Measurements from ENCODE around the gene MANSC4. TPM values are rescaled to one million over a fixed set of nuclear protein-coding genes. Genes with fewer than 3 reads are reported as not detected.
A peak's percentile ranks its signal among the peaks of the same experiment; 100 is the strongest.
"Not testable (repeated sequence)": the region's sequence is repeated elsewhere in the genome, so short reads cannot be mapped to it uniquely, and the experiment has no call there.

MANSC4 gene
- total RNA-seq, 1 donor from 2014 or later = not detected

GRCh38 chr12:27762757-27763156 lies 17.3 kb downstream of the MANSC4 start:
- no peaks in the 10 kb centered on the region for H3K27me3 ChIP-seq
- no peaks in the 10 kb centered on the region for H3K9me3 ChIP-seq
- H3K36me3 ChIP-seq = no peaks in the 10 kb centered on the region
- intact Hi-C loops (cut with DNase I) = no loop called here
- H3K4me3 ChIP-seq = no peak overlapping the region
- DNase-seq (ENCODE audit: extremely low spot score in 2 of 2) = no peak
- H3K4me1 ChIP-seq = no peaks in the 10 kb centered on the region
- TF ChIP-seq POLR2AphosphoS5 (IDR thresholded peaks at IDR 0.05; ENCODE audit: insufficient read depth in 1 of 2, low read depth in 1 of 2) = no peak
- TF ChIP-seq CTCF (IDR thresholded peaks at IDR 0.05) = no peak
- TF ChIP-seq POLR2A (IDR thresholded peaks at IDR 0.05) = no peak
- no peak overlapping the region for H3K27ac ChIP-seq

- no peak for DNase-seq (ENCODE audit: extremely low spot score in 2 of 2)
- peaks cover 0 to 18% of the 10 kb centered on the region in 2 donors for H3K36me3 ChIP-seq
- no peak overlapping the region for H3K27ac ChIP-seq
- no peaks in the 10 kb centered on the region for H3K9me3 ChIP-seq
- H3K4me1 ChIP-seq = no peaks in the 10 kb centered on the region
- TF ChIP-seq CTCF (IDR thresholded peaks at IDR 0.05) = no peak
- intact Hi-C loops (cut with DNase I) = no loop called here
- H3K27me3 ChIP-seq = no peaks in the 10 kb centered on the region
- no peak overlapping the region for H3K4me3 ChIP-seq
Observed at GRCh38 chr12:27756670-27757195, 23.3 kb downstream of the MANSC4 start.

- DNase-seq (ENCODE audit: extremely low spot score in 2 of 2) = no peak
- Histone ChIP-seq H3K9me3 (no peaks in the 10 kb centered on the region), H3K4me1 (no peaks in the 10 kb centered on the region), H3K36me3 (peaks cover 0 to 18% of the 10 kb centered on the region in 2 donors), H3K4me3 (no peak overlapping the region), H3K27me3 (no peaks in the 10 kb centered on the region), H3K27ac (no peak overlapping the region)
- TF ChIP-seq CTCF (IDR thresholded peaks at IDR 0.05) = no peak
- TF ChIP-seq POLR2AphosphoS5 (IDR thresholded peaks at IDR 0.05; ENCODE audit: insufficient read depth in 1 of 2, low read depth in 1 of 2) = no peak
- no peak for TF ChIP-seq POLR2A (IDR thresholded peaks at IDR 0.05)
- intact Hi-C loops (cut with DNase I) = no loop called here
Observed at GRCh38 chr12:27754795-27755194, 25.2 kb downstream of the MANSC4 start.

- TF ChIP-seq POLR2AphosphoS5 (IDR thresholded peaks at IDR 0.05; ENCODE audit: insufficient read depth in 1 of 2, low read depth in 1 of 2) (peak in 1 of 2 donors; percentile 13), POLR2A (IDR thresholded peaks at IDR 0.05) (no peak), CTCF (IDR thresholded peaks at IDR 0.05) (no peak)
- Histone ChIP-seq H3K27ac (no peak overlapping the region), H3K4me3 (no peak overlapping the region)
Observed at GRCh38 chr12:27751386-27752047, 28.5 kb downstream of the MANSC4 start.

GRCh38 chr12:27747111-27747820 lies 32.8 kb downstream of the MANSC4 start:
- Histone ChIP-seq H3K4me3 (no peak overlapping the region), H3K9me3 (no peaks in the 10 kb centered on the region), H3K27ac (peak overlapping the region; percentile 80), H3K36me3 (peaks cover 0 to 12% of the 10 kb centered on the region in 2 donors), H3K4me1 (peaks cover 9% of the 10 kb centered on the region), H3K27me3 (no peaks in the 10 kb centered on the region)
- no peak for DNase-seq (ENCODE audit: extremely low spot score in 2 of 2)
- intact Hi-C loops (cut with DNase I) = no loop called here
- no peak for TF ChIP-seq POLR2AphosphoS5 (IDR thresholded peaks at IDR 0.05; ENCODE audit: insufficient read depth in 1 of 2, low read depth in 1 of 2)
- no peak for TF ChIP-seq POLR2A (IDR thresholded peaks at IDR 0.05)
- no peak for TF ChIP-seq CTCF (IDR thresholded peaks at IDR 0.05)

More at GRCh38 chr12:27751386-27752047, 28.5 kb downstream of the MANSC4 start:
- Histone ChIP-seq H3K27me3 (no peaks in the 10 kb centered on the region), H3K36me3 (peaks cover 0 to 16% of the 10 kb centered on the region in 2 donors), H3K9me3 (no peaks in the 10 kb centered on the region), H3K4me1 (peaks cover 9% of the 10 kb centered on the region)
- DNase-seq (ENCODE audit: extremely low spot score in 2 of 2) = no peak
- intact Hi-C loops (cut with DNase I) = no loop called here

- H3K9me3 ChIP-seq; intact Hi-C loops (cut with DNase I); H3K4me3 ChIP-seq; H3K27me3 ChIP-seq; H3K4me1 ChIP-seq; DNase-seq (ENCODE audit: extremely low spot score in 2 of 2); H3K27ac ChIP-seq: not testable (repeated sequence)
- peaks cover 0 to 16% of the 10 kb centered on the region in 2 donors for H3K36me3 ChIP-seq
Observed at GRCh38 chr12:27745734-27746133, 34.3 kb downstream of the MANSC4 start.
